HL-60/S4 treated with retinoic acid at 250 ng/mL for 4 days and 3 days (cell line): ENCODE data around the gene URB2.
"Not testable (repeated sequence)": the region's sequence is repeated elsewhere in the genome, so short reads cannot be mapped to it uniquely, and the experiment has no call there.

Experiments used
- in situ Hi-C: fragments of 300-500 bp; cut with MboI; formaldehyde crosslinking; loops from 2 replicates; pipeline ENCODE4 v1.7.0; 2022; ENCODE audit warnings: low sequenced_read_pairs

Gene URB2

DNA sequence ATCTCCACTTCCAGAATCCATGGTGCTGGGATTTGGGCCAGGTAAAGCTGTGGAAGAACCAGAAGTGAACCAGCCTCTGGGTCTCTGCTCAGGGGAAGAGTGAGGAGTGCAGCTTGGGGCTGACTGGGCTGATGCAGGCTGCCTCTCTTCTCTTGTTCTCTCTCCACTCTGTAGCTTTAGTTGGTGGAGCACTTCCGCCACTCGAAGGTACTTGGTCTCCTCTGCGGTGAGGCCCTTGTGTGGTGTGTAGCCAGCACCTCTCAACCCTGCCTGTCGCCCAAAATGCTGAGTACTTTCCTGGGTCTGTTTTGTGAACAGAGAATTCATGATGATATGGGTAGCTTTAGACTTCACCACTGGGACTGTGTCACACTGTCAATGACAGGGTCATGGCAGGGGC is 63.2 kb downstream of the URB2 start:
- in situ Hi-C loops, result no loop called here

DNA sequence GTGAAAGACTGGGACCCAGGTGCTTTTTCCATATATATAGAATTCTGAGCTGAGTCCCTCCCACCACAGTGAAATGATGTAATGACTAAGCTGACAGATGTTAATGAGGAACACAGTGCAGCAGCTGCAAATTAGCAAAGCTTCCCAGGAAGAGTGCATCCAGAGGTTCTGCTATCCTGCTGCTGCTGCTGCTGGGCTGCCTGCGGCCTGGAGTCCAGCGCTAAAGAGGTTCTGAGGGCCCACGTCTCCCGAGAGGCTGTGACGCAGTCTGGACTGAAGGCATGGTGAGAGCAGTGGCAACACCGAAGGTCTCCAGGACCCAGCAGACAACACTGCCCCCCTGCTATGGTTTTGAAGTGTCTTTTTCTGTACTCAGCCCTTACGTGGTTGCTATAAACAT is 63.9 kb downstream of the URB2 start:
- in situ Hi-C loops, result no loop called here

DNA sequence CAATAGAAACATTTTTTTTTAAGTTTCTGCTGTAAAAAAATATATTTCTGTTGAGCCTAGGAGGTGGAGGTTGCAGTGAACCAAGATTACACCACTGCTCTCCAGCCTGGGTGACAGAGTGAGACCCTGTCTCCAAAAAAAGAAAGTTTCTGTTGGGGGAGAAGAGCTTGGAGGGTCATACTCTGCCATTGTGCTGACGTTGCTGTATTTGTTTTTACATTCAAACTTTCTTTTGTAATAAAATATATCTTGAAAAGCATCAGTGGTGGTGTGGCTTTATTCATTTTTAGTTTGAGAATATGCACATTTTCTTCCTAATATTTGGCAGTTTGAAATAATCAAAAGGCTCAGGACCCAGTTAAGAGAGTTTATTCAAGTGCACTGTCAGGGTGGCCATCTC is 64.6 kb downstream of the URB2 start:
- in situ Hi-C loops, result no loop called here

DNA sequence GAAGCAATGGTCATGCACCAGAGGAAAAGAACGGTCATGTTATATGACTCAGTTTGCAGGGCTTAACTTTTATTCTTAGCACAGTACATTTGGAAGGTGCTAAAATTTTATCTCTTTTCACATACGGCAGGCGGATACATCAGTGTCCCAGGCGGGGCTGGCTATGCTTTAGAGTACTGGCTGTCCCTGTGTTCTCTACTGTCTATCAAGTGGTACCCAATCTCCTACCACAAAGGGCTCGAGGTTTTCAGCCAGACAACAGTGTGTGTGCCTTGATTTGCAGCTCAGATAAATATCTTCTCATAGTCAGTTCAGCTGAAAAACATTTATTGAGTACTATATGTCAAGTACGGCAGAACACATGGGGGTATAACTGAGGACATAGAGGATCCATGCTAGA is 65.3 kb downstream of the URB2 start:
- in situ Hi-C loops, result no loop called here

DNA sequence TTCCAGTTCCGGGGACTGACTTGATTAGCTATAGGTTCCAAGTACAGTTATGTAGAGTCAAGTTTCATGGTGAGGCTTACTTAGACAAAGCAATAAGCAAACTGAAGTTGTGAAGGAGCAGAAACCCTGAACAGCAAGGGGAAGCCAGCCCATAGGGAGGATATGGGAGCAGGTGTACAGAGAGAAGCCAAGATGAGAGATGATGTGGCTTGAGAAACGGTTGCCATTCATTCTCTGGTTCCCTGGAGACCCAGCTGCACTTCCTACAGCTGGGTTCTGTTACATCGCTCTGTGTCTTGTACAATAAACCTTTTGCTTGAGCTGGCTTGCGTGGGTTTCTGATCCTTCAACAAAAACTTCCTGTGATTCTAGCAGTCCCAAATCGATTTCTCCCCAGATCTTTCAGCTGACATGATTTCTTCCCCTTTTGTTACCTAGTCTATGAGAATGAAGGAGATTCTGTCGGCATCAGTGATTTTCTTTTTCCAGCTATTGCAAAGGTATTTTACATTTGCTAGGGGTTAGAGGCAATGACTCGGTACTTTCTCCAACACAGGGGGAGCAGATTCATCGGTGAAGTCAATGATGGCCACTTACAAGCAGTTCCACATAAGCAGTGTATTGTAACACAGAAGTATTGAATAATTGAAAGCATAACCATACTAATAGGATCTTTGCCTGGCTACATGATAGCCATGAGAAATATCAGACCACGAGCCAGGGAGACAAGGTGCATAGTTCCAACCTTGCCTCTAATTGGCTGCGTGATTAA is 67.3 kb downstream of the URB2 start:
- in situ Hi-C loops, result no loop called here

DNA sequence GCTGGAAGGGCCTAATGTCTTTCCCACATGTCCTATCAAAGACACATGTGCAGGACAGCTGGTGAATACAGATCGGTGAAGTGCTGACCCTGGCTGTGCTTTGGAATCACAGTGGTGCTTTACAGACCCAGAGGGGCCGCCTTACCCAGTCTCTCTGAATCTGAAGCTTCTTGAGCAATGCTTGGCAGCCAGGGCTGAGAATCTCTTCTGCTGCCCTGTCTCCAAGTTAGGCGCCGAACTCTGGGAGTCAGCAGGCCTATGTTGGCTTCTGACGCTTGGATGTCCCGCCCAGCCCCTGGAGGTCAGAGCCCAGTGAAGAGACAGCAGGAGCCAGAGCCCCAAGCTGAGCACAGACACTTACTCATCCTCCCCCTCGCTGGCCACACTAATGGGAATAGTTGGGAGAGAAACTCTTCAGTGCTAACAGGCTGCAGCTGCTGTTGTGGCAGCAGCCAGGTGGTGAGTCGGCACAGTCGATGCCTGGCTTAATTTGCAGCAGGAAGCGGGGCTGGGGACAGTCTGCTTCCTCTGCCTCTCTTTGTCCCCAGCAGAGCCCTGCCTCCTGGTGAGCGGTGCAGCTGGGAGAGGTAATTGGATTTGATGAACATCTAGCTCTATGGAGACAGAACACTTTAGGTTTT is 68.1 kb downstream of the URB2 start:
- in situ Hi-C loops, result no loop called here

DNA sequence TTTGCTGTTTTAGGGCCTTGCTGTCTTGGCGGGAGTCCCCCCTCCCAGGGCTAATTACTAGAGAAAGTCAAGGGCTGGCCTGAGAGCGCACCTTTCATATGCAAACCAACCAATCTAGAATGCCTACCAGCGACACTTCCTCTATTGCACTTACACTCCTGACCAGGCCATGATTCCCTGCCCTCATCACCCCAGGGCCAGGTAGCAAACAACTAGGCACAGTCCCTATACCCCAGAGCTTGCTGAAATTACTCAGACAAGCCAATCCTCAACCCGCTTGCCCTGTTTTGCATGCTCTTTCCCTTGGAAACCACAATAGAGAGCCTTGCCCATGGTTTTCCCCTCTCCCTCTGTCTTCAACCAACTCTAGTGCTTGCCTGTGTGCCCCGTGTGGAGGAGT is 70.3 kb downstream of the URB2 start:
- in situ Hi-C loops, result no loop called here

DNA sequence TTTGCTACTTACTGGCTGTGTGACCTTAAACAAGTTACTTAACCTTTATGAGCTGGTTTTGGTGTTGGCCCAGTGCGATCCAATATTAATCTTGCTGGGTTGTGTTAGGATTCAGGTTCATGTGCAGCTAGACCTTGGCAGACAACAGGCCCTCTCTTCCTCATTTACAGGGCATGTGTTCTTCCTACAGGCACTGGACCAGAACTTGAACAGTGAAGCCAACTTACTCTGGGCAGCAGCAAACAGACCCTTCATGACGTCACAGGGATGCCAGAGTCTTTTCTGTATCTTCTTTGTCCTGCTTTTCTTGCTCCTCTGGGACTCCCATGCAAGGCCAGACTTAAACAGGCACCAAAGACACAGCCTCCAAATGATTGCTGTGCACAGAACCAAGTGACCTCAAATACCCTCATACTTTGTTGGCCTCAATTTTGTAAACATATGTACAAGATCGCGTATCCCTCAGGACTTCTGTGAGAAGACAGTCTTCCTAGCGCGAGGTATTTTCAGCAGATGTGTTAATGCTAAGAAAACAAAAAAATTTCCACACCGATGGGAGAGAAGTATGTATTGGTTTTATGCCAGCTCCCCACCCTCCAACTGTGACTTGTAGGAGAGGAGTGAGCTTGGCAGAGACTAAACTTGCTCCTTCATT is 73.7 kb downstream of the URB2 start:
- in situ Hi-C loops, result no loop called here

DNA sequence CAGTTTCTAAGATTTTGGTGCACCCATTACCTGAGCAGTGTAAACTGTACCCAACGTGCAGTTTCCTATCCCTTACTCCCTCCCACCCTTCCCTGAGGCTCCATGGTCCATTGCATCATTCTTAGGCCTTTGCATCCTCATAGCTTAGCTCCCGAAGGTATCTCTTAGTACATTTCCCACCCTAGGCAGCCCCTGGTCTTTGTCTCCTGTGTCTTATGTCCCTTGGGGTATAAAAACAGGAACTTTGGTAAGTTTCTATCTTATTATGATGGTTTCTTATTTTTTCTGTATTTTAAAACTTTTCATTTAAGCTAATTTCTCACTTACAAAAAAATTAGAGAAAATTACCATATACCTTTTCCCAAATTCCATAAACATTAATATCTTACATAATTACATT is 78.1 kb downstream of the URB2 start:
- in situ Hi-C loops, result no loop called here

DNA sequence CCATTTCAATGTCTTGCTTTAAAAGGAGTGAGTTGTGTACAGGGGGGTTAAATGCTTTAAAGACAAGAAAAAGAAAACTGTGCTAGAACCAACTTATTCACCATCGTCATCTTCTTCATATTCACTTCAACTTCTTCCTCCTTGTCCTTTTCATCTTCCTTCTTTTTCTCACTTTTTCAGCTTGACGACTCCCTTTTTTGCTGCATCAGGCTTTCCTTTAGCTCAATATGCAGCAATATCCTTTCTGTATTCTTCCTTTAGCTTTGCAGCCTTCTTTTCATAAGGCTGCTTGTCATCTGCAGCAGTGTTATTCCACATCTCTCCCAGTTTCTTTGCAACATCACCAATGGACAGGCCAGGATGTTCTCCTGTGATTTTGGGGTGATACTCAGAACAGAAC is 79.1 kb downstream of the URB2 start:
- in situ Hi-C loops, result not testable (repeated sequence)

DNA sequence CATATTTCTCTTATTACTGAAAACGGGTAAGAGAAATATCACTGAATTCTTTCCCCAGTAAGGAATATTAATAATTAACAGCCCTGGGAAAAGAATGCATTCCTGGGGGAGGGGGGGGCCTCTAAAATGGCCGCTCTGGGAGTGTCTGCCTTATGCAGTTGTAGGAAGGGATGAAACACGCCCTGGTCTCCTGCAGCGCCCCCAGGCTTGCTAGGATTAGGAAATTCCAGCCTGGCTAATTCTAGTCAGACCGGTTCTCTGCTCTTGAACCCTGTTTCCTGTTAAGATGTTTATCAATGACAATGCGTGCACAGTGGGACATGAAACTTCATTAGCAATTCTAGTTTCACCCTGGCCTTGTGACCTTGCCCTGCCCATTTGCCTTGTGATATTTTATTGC is 81.1 kb downstream of the URB2 start:
- in situ Hi-C loops, result not testable (repeated sequence)

DNA sequence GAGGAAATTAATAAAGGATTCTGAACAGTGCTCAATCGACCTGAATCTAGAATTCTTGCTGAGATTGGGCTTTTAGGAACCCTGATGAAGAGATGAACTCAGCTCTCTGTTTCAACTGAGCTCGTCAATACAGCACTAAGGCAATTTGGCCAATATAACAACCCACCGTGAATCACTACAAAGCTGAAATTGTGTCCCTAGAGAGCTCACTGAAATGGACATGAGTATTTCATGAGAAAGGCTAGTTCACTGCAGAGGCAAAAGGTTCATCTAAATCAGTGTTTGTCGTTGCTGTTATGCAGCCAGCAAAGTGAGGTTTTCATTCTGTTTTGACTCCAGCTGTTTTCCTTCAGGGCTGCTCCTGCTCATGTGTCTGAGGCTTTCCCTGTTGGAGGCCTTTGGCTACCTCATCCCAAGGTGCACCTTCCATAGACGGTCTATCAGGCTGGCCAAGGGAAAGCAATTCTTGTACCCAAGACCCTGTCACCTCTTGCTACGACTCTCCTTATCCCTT is 83.5 kb downstream of the URB2 start:
- in situ Hi-C loops, result no loop called here
